ENCODE data around the gene LRRC47. TPM values are rescaled to one million over a fixed set of nuclear protein-coding genes. Genes with fewer than 3 reads are reported as not detected.

The LRRC47 gene
- total and polyA plus RNA-seq, 2 of the 8 experiments (the other 6 are each of a cell fraction or from before 2014, with no cell fraction given) = 38.3 to 82.4 TPM

DNA sequence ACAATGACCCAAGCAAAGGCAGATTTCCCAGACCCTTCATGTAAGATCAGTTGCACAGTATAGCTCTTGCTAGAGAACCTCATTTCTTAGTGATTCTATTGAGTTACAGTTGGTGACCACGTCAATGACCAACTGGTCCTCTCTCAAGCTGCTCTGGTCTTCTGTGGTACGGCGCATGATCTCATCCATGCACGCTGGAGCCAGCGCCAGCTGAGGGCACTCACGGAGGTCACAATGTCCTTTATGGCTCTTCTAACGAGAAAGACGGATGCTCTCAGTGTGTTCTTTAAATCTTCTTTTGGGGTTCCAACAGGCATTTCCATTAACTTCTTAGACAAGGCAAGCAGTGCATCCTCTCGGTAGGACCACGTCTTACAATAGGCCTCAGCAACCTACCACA, 38.4 kb upstream of the LRRC47 start:
- Histone ChIP-seq H2AK5ac (ENCODE audit: low read depth, low read length) (no peak overlapping the region), H2BK5ac (ENCODE audit: low read depth, low read length) (no peak overlapping the region), H3K4me1 (replicated peaks in 1 of 4; ENCODE audit: control insufficient read depth in 3 of 4, insufficient read depth in 4 of 4, low read length in 3 of 4) (no peaks in the 10 kb centered on the region), H3K27me3 (replicated peaks in 1 of 4; ENCODE audit: control insufficient read depth in 3 of 4, extremely low read depth in 1 of 4, insufficient read depth in 3 of 4, low read length in 3 of 4) (no peaks in the 10 kb centered on the region), H3K23me2 (ENCODE audit: low read depth, low read length) (no peaks in the 10 kb centered on the region), H4K8ac (ENCODE audit: extremely low read depth, insufficient read depth, low read length) (no peak overlapping the region), H4K20me1 (replicated peaks in 1 of 2; ENCODE audit: control insufficient read depth in 1 of 2, insufficient read depth in 2 of 2, low read length in 2 of 2) (peaks cover 0 to 2% of the 10 kb centered on the region in 2 experiments), H3K18ac (ENCODE audit: extremely low read depth, low read length) (no peak overlapping the region), H3K4me3 (ENCODE audit: extremely low read depth in 1 of 4, insufficient read depth in 2 of 4, low read depth in 3 of 4, low read length in 4 of 4) (no peak overlapping the region), H2BK15ac (ENCODE audit: low read length) (no peak overlapping the region), H2AFZ (ENCODE audit: low read length) (no peak overlapping the region), H2BK120ac (replicated peaks; ENCODE audit: low read depth, low read length) (no peak overlapping the region), H2BK20ac (ENCODE audit: low read length) (no peak overlapping the region), H2BK12ac (ENCODE audit: low read depth, low read length) (no peak overlapping the region), H3K36me3 (ENCODE audit: control insufficient read depth in 2 of 4, insufficient read depth in 4 of 4, low read length in 3 of 4) (peaks cover 4 to 35% (median 13%) of the 10 kb centered on the region in 4 experiments; a peak in 7 of 8 replicates), H4K91ac (replicated peaks; ENCODE audit: insufficient read length, low read length) (no peak overlapping the region), H3K23ac (ENCODE audit: insufficient read length) (no peak overlapping the region), H3K4ac (replicated peaks; ENCODE audit: insufficient read length, low read depth, low read length) (no peak overlapping the region), H4K5ac (ENCODE audit: insufficient read length, low read depth, low read length) (no peak overlapping the region), H3K56ac (replicated peaks; ENCODE audit: insufficient read length, low read depth, low read length) (no peak overlapping the region), H3K14ac (ENCODE audit: insufficient read length) (no peak overlapping the region), H3K79me1 (ENCODE audit: low read depth, low read length) (no peaks in the 10 kb centered on the region), H3K9ac (replicated peaks in 1 of 4; ENCODE audit: extremely low read depth in 1 of 4, low read depth in 3 of 4, low read length in 3 of 4) (no peak overlapping the region), H3K79me2 (ENCODE audit: control insufficient read depth in 1 of 2, insufficient read depth in 2 of 2, low read length in 2 of 2) (no peaks in the 10 kb centered on the region), H3K27ac (ENCODE audit: low read depth, low read length) (no peak overlapping the region), H3K9me3 (ENCODE audit: insufficient read depth in 2 of 2, low read depth in 1 of 2, low read length in 1 of 2) (peaks cover 0 to 6% of the 10 kb centered on the region in 2 experiments; a peak in 2 of 4 replicates), H3K4me2 (ENCODE audit: insufficient read depth in 1 of 2, low read depth in 2 of 2, low read length in 2 of 2) (no peak overlapping the region)
- ChIA-PET POLR2A (ENCODE audit: partially characterized antibody) (no interaction called here), CTCF (ENCODE audit: partially characterized antibody) (interaction anchor here (1.0 kb wide), 1 partner anchor 50 kb away, joined by 3 read pairs; no protein-coding TSS in a partner anchor)
- DNase-seq (ENCODE audit: low read depth in 1 of 2, low spot score in 2 of 2) (no peak), FAIRE-seq (no peak)
- 90% methylated on average over 10 of the region's 10 CpGs; no CpG with 5 or more reads in 1 of the 2 experiments for WGBS, 2 experiments (ENCODE audit: extremely low coverage in 1 of 2, insufficient coverage in 1 of 2, insufficient read length in 1 of 2, insufficient replicate concordance in 2 of 2, low coverage in 1 of 2, low lambda C conversion rate in 2 of 2, missing lambda C conversion rate in 1 of 2)
- TF ChIP-seq HDAC2 (IDR thresholded peaks at IDR 0.05; ENCODE audit: borderline replicate concordance in 1 of 2, low read depth in 2 of 2, low read length in 2 of 2) (no peak), FOSL1 (IDR thresholded peaks at IDR 0.05; ENCODE audit: insufficient read depth, low read depth, low read length) (no peak), NRF1 (IDR thresholded peaks at IDR 0.05; ENCODE audit: low read depth, low read length) (no peak), EP300 (IDR thresholded peaks at IDR 0.05; ENCODE audit: borderline replicate concordance in 1 of 2, low read depth in 2 of 2, low read length in 2 of 2) (no peak), RXRA (IDR thresholded peaks at IDR 0.05; ENCODE audit: insufficient read depth, low read depth, low read length) (no peak)

All from H1 (cell line).